H9 (cell line): ENCODE results near the gene TM4SF1. TPM values are rescaled to one million over a fixed set of nuclear protein-coding genes. Genes with fewer than 3 reads are reported as not detected.

Source experiments
- DNase-seq: peaks from one replicate; pipeline ENCODE4 v3.0.0-alpha.2; 2017
- H2AFZ ChIP-seq: one replicate; pipeline ENCODE4 v1.6.1; 2013; ENCODE audit warnings: mild to moderate bottlenecking, low read length, control low read depth, moderate library complexity
- H2AK5ac ChIP-seq: 2 replicates; pipeline ENCODE4 v1.6.1; 2013; ENCODE audit warnings: low read length, control low read depth, mixed read lengths; ENCODE audit not compliant: insufficient read length
- H2BK120ac ChIP-seq: one replicate; pipeline ENCODE4 v1.6.1; 2013; ENCODE audit warnings: low read depth, mild to moderate bottlenecking, low read length, control low read depth, inconsistent platforms; ENCODE audit not compliant: poor library complexity, severe bottlenecking
- H2BK12ac ChIP-seq: 2 replicates; pipeline ENCODE4 v1.6.1; 2013; ENCODE audit warnings: low read length, control low read depth, mixed read lengths, low read depth; ENCODE audit not compliant: insufficient read length
- H2BK15ac ChIP-seq: 2 replicates; pipeline ENCODE4 v1.6.1; 2013; ENCODE audit warnings: low read depth, low read length, control low read depth
- H2BK20ac ChIP-seq: one replicate; pipeline ENCODE4 v1.6.1; 2013; ENCODE audit warnings: low read depth, mild to moderate bottlenecking, low read length, control low read depth, inconsistent platforms; ENCODE audit not compliant: poor library complexity, severe bottlenecking
- H2BK5ac ChIP-seq: 2 replicates; pipeline ENCODE4 v1.6.1; 2013; ENCODE audit warnings: low read length, control low read depth, mixed read lengths; ENCODE audit not compliant: insufficient read length
- H3K14ac ChIP-seq: 2 replicates; pipeline ENCODE4 v1.6.1; 2013; ENCODE audit warnings: low read length, control low read depth; ENCODE audit not compliant: insufficient read depth
- H3K18ac ChIP-seq: 2 replicates; pipeline ENCODE4 v1.6.1; 2013; ENCODE audit warnings: low read depth, mild to moderate bottlenecking, mixed read lengths, low read length, control low read depth; ENCODE audit not compliant: insufficient read length
- H3K23ac ChIP-seq: 2 replicates; pipeline ENCODE4 v1.6.1; 2013; ENCODE audit warnings: low read length, control low read depth, mixed read lengths, low read depth; ENCODE audit not compliant: insufficient read length
- H3K23me2 ChIP-seq: 2 replicates; pipeline ENCODE4 v1.6.1; 2013; ENCODE audit warnings: low read depth, mild to moderate bottlenecking, mixed read lengths, low read length, control low read depth; ENCODE audit not compliant: insufficient read length, poor library complexity, severe bottlenecking
- H3K27ac ChIP-seq: 2 replicates; pipeline ENCODE4 v1.5.1; 2013; ENCODE audit warnings: low read length, control low read depth, mixed read lengths, low read depth; ENCODE audit not compliant: insufficient read length
- H3K27me3 ChIP-seq: 2 replicates; pipeline ENCODE4 v1.6.1; 2013; ENCODE audit warnings: low read length, control low read depth, inconsistent platforms; ENCODE audit not compliant: insufficient read depth
- H3K4ac ChIP-seq: 2 replicates; pipeline ENCODE4 v1.6.1; 2013; ENCODE audit warnings: low read depth, mild to moderate bottlenecking, control low read depth, inconsistent platforms, low read length, moderate library complexity
- H3K4me1 ChIP-seq: 2 replicates; pipeline ENCODE4 v1.6.1; 2013; ENCODE audit warnings: low read length, control low read depth, inconsistent platforms; ENCODE audit not compliant: insufficient read depth
- H3K4me2 ChIP-seq: 2 replicates; pipeline ENCODE4 v1.6.1; 2013; ENCODE audit warnings: low read length, control low read depth, mixed read lengths; ENCODE audit not compliant: insufficient read length, insufficient read depth
- H3K56ac ChIP-seq: 2 replicates; pipeline ENCODE4 v1.6.1; 2013; ENCODE audit warnings: low read depth, mild to moderate bottlenecking, mixed read lengths, low read length, control low read depth; ENCODE audit not compliant: insufficient read length
- H3K79me1 ChIP-seq: 2 replicates; pipeline ENCODE4 v1.6.1; 2013; ENCODE audit warnings: low read depth, mild to moderate bottlenecking, moderate library complexity, low read length, control low read depth, inconsistent platforms; ENCODE audit not compliant: insufficient read depth, poor library complexity, severe bottlenecking
- H3K79me2 ChIP-seq: 2 replicates; pipeline ENCODE4 v1.6.1; 2013; ENCODE audit warnings: low read length, control low read depth, inconsistent platforms; ENCODE audit not compliant: insufficient read depth
- H3K9ac ChIP-seq: 2 replicates; pipeline ENCODE4 v1.6.1; 2013; ENCODE audit warnings: low read length, control low read depth, mixed read lengths; ENCODE audit not compliant: insufficient read length; ENCODE audit errors: extremely low read depth
- H3K9me3 ChIP-seq: one replicate; pipeline ENCODE4 v1.6.1; 2013; ENCODE audit warnings: low read depth, low read length, inconsistent platforms; ENCODE audit not compliant: control insufficient read depth
- H3T11ph ChIP-seq: one replicate; pipeline ENCODE4 v1.6.1; 2013; ENCODE audit warnings: mild to moderate bottlenecking, low read length, control low read depth, inconsistent platforms
- H4K20me1 ChIP-seq: one replicate; pipeline ENCODE4 v1.6.1; 2013; ENCODE audit not compliant: control insufficient read depth, insufficient read length, insufficient read depth
- H4K5ac ChIP-seq: 2 replicates; pipeline ENCODE4 v1.6.1; 2013; ENCODE audit warnings: low read depth, mild to moderate bottlenecking, mixed read lengths, low read length, control low read depth; ENCODE audit not compliant: insufficient read length
- H4K8ac ChIP-seq: replicated peaks from 2 replicates; pipeline ENCODE4 v1.6.1; 2013; ENCODE audit warnings: low read length, control low read depth, mixed read lengths, low read depth; ENCODE audit not compliant: insufficient read length
- H4K91ac ChIP-seq: 2 replicates; pipeline ENCODE4 v1.6.1; 2013; ENCODE audit warnings: low read depth, mild to moderate bottlenecking, moderate library complexity, mixed read lengths, low read length, control low read depth; ENCODE audit not compliant: insufficient read length
- H3K27ac Mint-ChIP-seq, 3 experiments: 2 replicates in 2 of 3; 3 replicates in 1 of 3; pipeline ENCODE4 v1.8.0; 2020 to 2021; ENCODE audit warnings: mixed read lengths in 3 of 3, mild to moderate bottlenecking in 1 of 3, moderate library complexity in 1 of 3
- H3K27me3 Mint-ChIP-seq: 2 replicates; pipeline ENCODE4 v1.8.0; 2021; ENCODE audit warnings: low read depth, mild to moderate bottlenecking, moderate library complexity, mixed read lengths
- H3K36me3 Mint-ChIP-seq, 3 experiments: 2 replicates in 2 of 3; 3 replicates in 1 of 3; pipeline ENCODE4 v1.8.0; 2020 to 2021; ENCODE audit warnings: low read depth in 3 of 3, mixed read lengths in 3 of 3; ENCODE audit not compliant: insufficient read depth in 1 of 3
- H3K4me1 Mint-ChIP-seq, 2 experiments: 2 replicates each; pipeline ENCODE4 v1.8.0; 2020; ENCODE audit warnings: mixed read lengths in 2 of 2
- H3K4me3 Mint-ChIP-seq, 2 experiments: 2 replicates in 1 of 2; 3 replicates in 1 of 2; pipeline ENCODE4 v1.8.0; 2020 to 2021; ENCODE audit warnings: mild to moderate bottlenecking in 2 of 2, mixed read lengths in 2 of 2, moderate library complexity in 1 of 2
- H3K9me3 Mint-ChIP-seq, 2 experiments: 2 replicates in 1 of 2; 3 replicates in 1 of 2; pipeline ENCODE4 v1.8.0; 2020; ENCODE audit warnings: mild to moderate bottlenecking in 2 of 2, mixed read lengths in 2 of 2, moderate library complexity in 1 of 2
- CTCF ChIP-seq: fragments of 200-600 bp; sonication (generic); conservative IDR thresholded peaks from 3 replicates; pipeline ENCODE4 v1.8.0; 2021; ENCODE audit warnings: antibody characterized with exemption, mild to moderate bottlenecking
- WGBS: extraction: QIAGEN DNeasy Blood & Tissue Kit; methylation state at CpG from one replicate; pipeline ENCODE4 v1.1.7; 2013; ENCODE audit warnings: missing lambda C conversion rate, low lambda C conversion rate, mixed read lengths; ENCODE audit not compliant: insufficient read length; ENCODE audit errors: extremely low coverage; 5-methylcytosine and 5-hydroxymethylcytosine counted together
- total RNA-seq: library from RNA; stranded (reverse); gene quantifications from 2 replicates; pipeline ENCODE4 v1.2.1, GENCODE V29; 2021

TM4SF1 gene
- total RNA-seq, 1 experiment from 2014 or later = 1.2 TPM

- no peaks in the 10 kb centered on the region for H3K79me2 ChIP-seq
- H3K4me1 ChIP-seq = peaks cover 2% of the 10 kb centered on the region; the same call in 1 of the 2 replicates
- no peak overlapping the region for H3K14ac ChIP-seq
- H2BK20ac ChIP-seq = no peak overlapping the region
- Mint-ChIP-seq H3K9me3 (peaks cover 9 to 10% of the 10 kb centered on the region in 2 experiments), H3K27me3 (no peaks in the 10 kb centered on the region; the same call in 1 of the 2 replicates), H3K36me3 (peaks cover 3 to 9% (median 5%) of the 10 kb centered on the region in 3 experiments; a peak in 6 of 7 replicates), H3K4me3 (no peak overlapping the region), H3K4me1 (peaks cover 51 to 55% of the 10 kb centered on the region in 2 experiments), H3K27ac (no peak overlapping the region)
- no peak overlapping the region for H4K5ac ChIP-seq
- H2AK5ac ChIP-seq = no peak overlapping the region
- H3K23ac ChIP-seq = no peak overlapping the region
- H3K4ac ChIP-seq = no peak overlapping the region
- no peaks in the 10 kb centered on the region for H3K79me1 ChIP-seq
- H4K91ac ChIP-seq = no peak overlapping the region
- H3K27ac ChIP-seq = no peak overlapping the region
- no CpG with 5 or more reads among the region's 1 CpG for WGBS
- no peak overlapping the region for H2AFZ ChIP-seq
- no peaks in the 10 kb centered on the region for H4K20me1 ChIP-seq
- H2BK5ac ChIP-seq = no peak overlapping the region
- no peak overlapping the region for H2BK15ac ChIP-seq
- H2BK12ac ChIP-seq = no peak overlapping the region
- no peak overlapping the region for H3K4me2 ChIP-seq
- H2BK120ac ChIP-seq = no peak overlapping the region
- no peak for TF ChIP-seq CTCF
- DNase-seq = no peak
- no peaks in the 10 kb centered on the region for H3K27me3 ChIP-seq
- no peak overlapping the region for H3T11ph ChIP-seq
- no peak overlapping the region for H4K8ac ChIP-seq
- no peak overlapping the region for H3K9ac ChIP-seq
- no peaks in the 10 kb centered on the region for H3K9me3 ChIP-seq
- H3K23me2 ChIP-seq = no peaks in the 10 kb centered on the region
- no peak overlapping the region for H3K18ac ChIP-seq
- H3K56ac ChIP-seq = no peak overlapping the region
Measured at GRCh38 chr3:149374391-149374790, 3.1 kb downstream of the TM4SF1 start.
